ENCODE data around the gene TUBA3C.
"Not testable (repeated sequence)": the region's sequence is repeated elsewhere in the genome, so short reads cannot be mapped to it uniquely, and the experiment has no call there.

TUBA3C gene

DNA sequence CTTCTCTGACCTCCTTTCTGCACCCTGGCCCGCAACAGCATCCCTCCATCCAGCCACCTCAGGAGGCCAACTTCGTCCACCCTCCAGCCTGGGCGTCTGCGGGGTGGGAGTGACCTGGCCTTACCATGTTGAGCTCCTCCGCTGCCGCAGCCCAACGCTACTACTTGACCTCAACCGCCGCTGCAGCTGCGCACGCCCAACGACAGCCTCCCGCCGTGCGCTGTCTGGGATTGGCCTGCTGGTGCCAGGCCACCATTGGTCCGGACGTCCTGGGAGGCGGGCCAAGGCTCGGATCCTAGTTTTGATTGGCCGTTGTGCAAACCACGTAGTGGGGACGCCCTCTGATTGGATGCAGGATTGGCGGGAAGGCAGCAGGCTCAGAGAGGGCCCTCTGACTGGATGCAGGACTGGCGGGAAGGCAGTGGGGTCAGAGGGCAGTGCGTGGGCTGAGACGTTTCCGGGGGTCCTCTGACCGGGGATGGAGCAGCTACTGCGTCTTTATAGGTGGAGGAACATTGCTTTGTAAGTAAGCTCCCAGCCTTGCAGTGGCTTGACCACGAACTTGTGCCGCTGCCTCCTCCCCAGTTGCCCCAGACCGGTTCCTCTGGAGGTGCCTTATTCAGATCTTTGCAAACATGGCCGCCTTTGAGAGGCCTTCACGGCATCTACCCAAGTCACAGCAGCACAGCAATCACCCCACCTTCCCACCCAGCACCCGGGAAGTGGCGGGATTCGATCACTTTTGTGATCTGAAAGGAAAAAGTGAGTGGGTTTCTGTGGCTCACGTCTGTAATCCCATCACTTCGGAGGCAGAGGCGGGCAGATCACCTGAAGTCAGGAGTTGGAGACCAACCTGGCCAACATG, at the start of gene TUBA3C:
Gene TUBA3C (minus strand): TSS at position 204 of the 865 bp plus-strand sequence. CDS start 77 bp downstream, at position 127.
- DNase-seq = no peak

DNA sequence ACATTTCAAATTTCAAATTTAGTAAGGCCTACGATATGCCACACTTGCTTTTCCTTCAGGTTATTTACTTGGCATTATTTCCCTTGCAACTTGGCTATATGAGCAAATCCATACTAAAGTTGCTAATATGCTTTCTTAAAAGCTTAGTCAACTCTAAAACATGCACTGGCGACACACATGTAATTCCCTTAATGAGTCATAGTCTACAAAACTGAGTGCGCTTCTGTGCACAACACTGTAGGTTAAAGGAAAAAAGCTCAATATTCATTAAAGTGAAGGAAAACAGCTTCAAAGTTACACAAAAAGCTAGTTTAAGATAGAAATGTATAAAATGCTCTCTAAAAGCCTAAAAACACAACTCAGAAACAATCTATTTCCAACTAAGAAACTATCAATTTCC, 25.8 kb upstream of the TUBA3C start:
- DNase-seq = not testable (repeated sequence)

DNA sequence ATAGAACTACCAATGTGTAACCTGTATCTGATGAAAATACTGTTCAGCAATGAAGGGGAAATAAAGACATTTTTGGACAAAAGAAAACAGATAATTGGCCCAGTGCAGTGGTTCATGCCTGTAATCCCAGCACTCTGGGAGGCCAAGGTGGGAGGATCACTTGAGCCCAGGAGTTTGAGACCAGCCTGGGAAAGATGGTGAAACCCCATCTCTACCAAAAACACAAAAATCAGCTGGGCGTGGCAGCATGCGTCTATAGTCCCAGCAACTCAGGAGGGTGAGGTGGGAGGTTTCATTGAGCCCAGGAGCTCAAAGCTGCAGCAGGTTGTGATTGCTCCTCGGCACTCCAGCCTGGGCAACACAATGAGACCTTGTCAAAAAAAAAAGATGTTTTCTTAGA, 11.0 kb upstream of the TUBA3C start:
- not testable (repeated sequence) for DNase-seq

DNA sequence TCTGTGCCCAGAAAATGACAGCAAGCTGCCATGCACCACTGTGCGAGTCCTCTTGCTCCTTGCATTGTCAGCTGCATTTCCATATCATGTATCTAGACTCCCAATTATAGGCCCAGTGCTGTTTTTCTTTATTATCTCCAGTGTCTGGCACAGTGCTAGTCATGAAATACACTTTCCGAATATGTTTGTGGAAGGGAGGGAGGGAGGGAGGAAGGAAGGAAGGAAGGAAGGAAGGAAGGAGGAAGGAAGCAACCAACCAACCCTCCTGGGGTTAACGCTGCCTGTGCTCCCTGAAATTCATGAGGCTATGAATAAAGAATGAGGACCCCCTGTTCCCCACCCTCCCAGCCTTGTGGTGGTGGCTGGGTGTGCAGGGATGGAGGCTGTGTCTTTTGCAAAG, 8.3 kb upstream of the TUBA3C start:
- not testable (repeated sequence) for DNase-seq

DNA sequence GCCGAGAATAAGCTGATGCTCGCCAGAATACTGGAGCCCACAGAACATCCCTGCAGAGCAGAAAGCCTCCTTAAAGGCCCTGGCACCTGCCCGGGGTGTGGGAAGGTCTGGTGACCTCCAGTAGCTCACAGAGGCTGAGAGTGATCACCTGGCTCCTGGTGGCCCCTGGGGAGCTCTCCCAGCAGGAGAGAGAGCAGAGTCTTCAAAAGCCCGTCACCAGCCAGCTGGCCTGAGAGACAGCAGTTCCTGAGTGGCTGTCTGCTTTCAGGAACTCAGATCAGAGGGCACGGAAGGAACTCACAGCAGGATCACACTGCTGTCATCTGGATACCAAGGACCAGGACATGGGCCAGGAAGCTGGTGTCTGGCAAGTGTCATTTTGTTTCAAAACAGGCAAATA, 7.7 kb upstream of the TUBA3C start:
- DNase-seq = not testable (repeated sequence)

DNA sequence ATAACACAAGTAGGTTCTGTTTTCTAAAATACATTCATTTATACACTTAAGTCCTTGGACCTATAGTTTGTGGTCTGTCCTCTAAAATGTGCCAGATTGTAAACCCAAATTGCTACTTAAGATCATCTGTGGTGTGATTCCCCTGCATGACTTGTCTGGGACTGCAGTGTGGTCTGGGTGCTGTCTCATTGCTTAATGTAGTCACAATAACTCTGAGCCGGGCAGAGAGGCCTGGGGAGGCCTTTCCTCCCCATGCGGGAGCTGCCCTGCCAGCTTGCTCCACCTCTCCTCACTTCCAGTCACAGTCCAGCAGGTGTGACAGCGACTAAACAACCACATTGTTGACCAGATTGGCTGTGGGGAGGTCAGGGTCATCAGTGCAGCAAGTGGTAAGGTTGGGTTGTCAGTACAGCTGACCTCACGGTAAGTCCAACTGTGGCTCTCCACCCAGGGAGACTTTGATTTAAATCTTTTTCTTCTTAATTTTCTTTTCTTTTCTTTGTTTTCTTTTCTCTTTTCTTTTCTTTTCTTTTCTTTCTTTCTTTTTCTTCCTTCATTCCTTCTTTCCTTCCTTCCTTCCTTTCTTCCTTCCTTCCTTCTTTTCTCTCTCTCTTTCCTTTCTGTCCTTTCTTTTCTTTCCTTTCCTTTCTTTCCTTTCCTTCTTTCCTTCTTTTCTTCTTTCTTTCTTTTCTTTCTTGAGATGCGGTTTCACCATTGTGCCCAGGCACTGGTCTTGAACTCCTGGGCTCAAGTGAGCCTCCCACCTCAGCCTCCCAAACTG, 4.4 kb upstream of the TUBA3C start:
- DNase-seq = no peak

DNA sequence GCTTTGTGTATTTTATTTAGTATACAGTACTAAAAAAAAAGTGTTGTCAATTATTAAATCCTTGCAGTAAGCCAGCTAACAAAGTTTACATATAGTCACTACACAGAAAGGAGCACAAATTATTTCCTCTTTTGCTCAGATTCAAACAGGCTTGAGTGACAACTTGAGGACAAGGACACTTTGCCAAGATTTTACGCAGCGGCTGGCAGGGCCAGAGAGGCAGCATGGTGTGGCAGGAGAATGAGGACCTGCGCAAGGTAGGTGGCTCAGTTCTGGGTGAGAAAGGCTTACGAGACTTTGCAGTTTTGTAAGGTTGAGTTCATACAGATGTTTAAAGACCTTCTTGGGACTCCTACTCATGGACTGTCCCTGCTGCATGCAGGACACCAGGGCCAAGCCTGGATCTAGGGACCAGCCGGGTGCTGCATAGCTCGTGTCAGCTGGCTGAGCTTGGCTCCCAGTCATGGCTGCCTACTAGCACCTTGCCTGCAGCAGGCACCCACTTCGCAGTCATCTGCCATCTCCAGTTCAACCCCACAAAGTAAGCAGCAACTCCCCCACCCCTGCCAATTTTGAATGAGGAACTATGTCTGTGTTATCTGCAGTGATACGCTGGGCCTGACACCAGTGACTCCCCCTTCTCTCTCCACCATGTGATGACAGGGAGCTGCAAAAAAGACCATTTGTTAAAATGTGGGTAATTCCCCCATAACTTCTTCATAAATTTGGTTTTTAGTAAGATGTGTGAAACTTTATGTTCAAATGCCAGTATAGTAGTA, 3.7 kb upstream of the TUBA3C start:
- DNase-seq = no peak

DNA sequence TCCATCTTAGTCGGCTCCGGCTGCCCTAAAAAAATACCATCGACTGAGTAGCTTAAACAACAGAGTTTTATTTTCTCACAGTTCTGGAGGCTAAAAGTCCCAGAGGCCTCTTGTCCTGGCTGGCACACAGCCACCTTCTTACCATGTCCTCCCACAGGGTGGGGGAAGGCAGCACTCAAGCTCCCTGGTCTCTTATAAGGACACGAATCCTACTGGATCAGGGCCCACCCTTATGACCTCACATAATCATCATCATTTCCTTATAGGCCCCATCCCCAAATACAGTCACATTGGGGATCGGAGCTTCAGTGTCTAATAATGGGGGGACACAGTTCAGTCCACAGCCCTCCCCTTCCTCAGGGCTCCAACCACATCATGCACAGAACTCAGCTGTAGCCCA, 2.6 kb upstream of the TUBA3C start:
- DNase-seq = no peak

DNA sequence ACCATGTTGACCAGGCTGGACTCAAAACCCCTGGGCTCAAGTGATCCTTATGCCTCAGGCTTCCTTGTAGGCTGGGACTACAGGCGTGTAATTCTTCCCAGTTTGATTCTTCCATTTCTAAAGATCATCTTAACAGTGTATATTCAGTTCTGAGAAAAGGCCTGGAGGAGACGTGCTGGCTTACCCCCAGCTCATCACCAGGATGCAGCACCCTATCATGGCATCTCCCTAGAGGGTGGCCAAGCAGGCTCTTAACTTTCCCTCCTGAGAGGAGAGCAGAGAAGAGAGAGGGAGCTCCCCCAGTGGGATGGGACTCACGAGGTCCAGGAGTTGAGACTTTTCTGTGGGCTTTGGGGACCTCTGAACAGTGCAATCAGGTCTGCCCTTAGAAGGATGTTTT, 2.1 kb upstream of the TUBA3C start:
- DNase-seq = no peak

DNA sequence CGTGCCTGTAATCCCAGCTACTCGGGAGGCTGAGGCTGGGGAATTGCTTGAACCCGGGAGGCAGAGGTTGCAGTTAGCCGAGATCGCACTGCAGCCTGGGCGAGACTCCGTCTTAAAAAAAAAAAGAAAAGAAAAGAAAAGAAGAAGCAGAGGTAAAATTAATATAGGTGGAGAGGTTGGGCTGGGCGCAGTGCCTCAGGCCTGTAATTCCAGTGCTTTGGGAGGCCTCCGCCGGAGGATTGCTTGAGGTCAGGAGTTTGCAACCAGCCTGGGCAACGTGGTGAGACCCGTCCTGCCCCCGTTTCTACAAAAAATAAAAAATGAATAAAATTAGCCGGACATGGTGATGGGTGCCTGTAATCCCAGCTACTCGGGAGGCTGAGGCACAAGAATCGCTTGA, 912 bp upstream of the TUBA3C start:
- no peak for DNase-seq

DNA sequence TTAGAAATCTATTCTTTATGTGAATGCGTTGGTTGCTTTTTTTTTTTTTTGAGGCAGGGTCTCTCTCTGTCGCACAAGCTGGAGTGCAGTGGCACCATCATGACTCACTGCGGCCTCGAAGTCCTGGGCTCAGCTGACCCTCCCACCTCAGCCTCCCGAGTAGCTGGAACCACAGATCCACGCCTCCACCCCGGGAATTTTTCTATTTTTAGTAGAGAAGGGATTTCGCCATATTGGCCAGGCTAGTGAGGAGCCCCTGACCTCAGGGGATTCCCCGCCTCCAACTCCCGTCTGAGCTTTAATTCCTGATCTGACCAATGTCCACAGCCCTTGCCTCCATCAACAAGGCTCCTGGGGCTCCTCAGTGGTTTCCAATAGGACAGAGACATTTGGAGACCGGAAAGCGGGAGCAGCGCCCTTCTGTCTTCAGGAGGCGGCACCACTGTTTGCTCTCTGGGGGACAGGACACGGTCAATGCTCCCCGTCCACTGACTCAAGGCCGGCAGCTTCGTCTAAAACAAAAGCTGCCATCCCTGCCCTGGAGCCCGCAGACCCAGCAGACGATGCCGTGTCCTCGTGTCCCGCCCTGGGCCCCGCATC, 503 bp downstream of the TUBA3C start:
- DNase-seq = no peak

DNA sequence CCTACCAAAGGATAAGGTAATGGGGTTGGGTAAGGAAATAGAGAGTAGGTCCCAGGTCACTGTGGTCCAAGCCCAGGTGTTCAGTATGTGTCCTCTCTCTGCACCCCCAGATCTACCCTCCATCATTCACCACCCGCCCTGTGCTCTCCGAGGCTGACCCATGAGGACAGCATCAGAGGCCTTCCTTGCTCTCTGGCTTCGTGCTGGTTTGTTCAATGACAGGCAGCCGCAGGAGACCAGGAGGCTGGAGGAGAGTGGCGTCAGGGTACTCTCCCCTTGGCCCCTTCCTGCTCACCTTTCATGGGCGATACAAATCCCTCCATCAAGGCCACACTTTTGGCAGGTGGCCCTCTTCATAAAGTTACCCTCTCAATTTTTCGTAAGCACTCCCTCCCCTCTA, 1.7 kb downstream of the TUBA3C start:
- DNase-seq = no peak

DNA sequence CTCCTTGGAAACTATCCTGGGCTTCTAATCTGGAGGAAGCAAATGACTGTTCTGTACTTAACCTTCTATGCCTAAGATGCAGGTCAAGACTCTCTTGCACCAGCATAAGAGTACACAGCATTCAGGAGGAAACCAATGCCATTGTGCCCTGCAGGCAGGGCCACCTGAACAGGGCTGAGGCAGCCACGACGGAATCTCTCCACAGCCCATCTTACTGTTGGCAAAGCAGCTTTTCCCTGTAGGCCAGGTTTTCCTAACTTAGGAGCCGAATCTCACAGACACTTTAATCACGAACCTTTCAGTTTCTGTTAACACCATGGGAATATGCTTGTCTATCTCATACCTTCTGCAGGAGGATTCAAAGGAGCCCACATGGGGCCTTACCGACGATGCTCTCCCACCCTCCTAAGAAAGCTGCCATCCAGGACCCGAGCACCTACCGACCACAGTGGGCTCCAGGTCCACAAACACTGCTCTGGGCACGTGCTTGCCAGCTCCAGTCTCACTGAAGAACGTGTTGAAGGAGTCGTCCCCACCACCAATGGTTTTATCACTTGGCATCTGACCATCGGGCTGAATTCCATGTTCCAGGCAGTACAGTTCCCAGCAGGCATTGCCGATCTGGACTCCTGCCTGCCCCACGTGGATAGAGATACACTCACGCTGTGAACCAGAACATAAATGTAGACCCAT, 2.6 kb downstream of the TUBA3C start:
- no peak for DNase-seq

DNA sequence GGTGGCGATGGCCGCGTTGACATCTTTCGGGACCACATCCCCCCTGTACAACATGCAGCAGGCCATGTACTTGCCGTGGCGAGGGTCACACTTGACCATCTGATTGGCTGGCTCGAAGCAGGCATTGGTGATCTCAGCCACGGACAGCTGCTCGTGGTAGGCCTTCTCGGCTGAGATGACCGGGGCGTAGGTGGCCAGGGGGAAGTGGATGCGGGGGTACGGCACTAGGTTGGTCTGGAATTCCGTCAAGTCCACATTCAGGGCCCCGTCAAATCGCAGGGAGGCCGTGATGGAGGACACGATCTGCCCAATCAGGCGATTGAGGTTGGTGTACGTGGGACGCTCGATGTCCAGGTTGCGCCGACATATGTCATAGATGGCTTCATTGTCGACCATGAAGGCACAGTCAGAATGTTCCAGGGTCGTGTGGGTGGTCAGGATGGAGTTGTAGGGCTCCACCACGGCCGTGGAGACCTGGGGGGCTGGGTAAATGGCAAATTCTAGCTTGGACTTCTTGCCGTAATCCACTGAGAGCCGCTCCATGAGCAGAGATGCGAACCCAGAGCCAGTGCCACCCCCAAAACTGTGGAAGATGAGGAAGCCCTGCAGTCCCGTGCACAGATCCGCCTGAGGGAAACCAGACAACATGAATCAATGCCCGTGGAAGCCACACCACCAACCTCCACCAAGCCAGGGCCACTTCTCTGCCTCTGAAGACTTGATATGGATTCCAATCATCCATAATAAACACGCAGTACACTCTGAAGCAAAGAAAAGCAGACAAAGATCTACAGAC, 4.4 kb downstream of the TUBA3C start:
- DNase-seq = not testable (repeated sequence)

DNA sequence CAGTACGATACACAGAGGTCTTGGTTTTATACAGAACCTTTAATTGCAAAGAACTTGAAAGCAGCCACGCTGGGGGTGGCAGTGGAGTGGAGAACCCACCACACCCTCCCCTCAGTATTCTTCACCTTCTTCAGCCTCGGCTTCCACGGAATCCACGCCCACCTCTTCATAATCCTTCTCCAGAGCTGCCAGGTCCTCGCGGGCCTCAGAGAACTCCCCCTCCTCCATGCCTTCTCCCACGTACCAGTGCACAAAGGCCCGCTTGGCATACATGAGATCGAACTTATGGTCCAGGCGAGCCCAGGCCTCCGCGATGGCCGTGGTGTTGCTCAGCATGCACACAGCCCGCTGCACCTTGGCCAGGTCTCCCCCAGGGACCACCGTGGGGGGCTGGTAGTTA, 7.9 kb downstream of the TUBA3C start:
- no peak for DNase-seq

DNA sequence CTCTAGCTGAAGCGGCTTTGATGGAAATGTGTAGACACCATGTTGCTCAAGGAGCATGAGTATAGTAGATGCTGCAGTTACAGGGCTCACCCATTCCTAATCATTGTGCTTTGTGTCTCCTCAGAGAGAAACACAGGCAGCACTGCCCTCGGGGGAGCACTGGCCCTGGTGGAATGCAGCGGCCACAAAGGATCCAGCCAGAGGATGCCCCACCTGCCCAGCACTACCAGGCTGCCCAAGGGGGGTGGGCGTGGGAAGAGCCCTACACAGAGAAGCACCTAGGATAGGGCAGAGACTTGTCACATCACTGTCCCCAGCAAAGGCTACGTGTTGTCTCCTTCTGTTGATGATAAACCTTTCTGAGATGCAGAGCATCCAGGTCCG, 9.0 kb downstream of the TUBA3C start:
- no peak for DNase-seq

DNA sequence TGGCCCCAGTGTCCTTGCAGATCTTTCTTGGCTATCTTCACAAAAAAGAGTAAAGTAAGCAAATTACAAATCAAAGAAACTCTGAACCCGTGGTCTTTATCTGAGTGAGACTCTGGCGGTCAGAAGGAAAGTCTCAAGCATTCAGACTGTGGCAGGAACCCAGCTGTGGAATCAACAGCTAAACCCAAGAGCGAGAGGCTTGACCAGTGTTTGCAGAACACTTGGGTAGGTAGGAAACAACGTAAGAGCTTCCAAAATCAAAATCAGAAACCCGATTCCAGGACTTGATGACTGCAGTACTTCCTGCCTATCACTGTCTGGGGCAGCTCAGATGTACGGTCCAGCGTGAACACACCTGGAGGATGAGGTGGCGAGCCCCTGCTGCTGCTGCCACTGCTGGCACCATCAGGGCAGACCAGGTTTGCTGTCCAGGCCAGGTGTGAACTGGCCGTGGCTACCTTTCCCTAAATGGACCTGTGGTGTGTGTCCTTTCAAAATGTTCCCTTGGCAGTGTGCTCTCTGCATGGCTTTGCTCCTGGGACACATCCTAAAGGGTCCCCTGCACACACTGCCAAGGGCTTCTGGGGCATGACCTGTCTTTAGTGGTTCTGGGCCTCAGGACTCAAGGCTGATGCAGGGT, 9.5 kb downstream of the TUBA3C start:
- DNase-seq = no peak

DNA sequence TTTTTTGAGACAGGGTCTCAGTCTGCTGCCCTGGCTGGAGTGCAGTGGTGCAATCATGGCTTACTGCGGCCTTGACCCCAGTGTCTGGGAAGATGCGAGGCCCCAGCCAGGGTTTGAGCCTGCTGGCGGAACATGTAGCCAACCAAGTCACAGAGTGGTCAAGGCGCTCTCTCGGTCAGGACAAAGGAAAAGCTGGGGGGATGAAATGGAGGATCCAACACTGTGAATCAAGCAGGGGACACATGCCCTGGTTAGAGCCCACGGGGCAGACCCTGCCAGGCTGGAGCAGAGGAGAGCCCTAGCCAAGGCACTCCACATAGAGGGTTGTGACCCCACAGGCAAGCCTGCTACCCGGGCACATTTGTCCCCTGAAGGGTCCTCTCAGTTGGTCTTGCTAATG, 10.1 kb downstream of the TUBA3C start:
- no peak for DNase-seq

DNA sequence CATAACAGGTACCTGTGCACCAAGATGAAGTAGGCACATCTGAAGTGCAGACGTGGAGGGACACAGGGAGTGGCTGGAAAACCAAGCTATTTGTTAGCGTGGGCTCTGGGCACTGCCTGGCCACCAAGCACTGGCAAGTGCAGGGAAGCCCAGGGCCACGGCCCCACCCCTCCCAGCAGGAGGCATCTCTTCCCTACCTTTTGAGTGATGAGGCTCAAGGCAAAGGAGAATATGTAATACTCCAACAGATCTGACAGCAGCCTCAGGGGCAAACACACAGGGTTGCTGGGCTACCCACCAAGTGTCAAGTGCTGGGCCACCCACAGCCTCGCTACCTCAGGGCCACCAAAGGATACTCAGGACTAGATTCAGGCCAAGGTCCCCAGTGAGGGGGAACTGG, 11.6 kb downstream of the TUBA3C start:
- no peak for DNase-seq

DNA sequence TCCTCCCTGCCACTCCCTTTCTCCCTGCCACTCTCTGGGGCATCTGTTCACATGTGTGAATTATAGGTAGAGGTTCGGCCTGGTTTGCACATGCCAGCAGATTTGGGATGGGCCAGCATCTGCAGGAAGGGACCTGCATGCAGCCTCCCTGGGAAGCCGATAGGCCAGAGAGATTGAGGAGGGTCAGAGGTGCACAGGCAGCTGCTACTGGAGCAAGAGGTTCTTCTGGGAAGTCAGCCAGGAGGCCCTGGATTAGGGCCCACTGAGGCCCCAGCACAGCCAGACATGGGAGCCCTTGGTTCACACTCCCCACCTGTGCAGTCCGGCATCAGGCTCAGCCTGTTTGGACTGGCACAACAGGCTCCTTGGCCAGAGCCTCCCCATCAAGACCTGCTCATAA, 12.1 kb downstream of the TUBA3C start:
- DNase-seq = no peak

DNA sequence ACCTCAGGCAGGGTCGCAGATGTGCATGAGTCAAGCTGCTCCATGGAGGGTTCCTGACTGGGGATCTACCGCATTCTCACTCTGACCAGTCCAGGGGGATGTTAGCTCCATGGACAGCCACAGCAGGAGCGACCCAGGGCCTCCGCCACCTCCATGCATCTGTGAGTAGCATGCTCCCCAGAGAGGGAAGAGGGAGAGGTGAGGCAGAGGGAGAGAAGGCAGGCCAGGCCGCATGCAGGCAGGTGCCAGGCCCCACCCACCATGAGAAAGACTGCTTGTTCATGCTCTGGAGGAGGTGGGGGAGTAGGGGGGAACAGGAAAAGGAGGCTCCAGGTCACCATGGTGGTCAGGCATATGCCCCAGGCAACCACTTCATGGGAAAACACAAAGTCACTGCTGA, 20.3 kb downstream of the TUBA3C start:
- no peak for DNase-seq

Data from cortex of kidney (tissue), 1 donor.